HepG2 (cell line): ENCODE results near the gene CPLX1. TPM values are rescaled to one million over a fixed set of nuclear protein-coding genes. Genes with fewer than 3 reads are reported as not detected.

Source experiments
- CBX2 ChIP-seq, 2 experiments: fragments of 200-600 bp in 1 of 2; sonication (generic); formaldehyde crosslinking in 1 of 2; IDR thresholded peaks; 2 replicates each; pipeline versions ENCODE4 v1.7.0 to v1.8.1; 2018 to 2022; ENCODE audit warnings: low read depth in 2 of 2, low read length in 1 of 2, mild to moderate bottlenecking in 1 of 2, missing genetic modification reagents in 1 of 2
- DR1 ChIP-seq: sonication (generic); formaldehyde crosslinking; IDR thresholded peaks from 2 replicates; pipeline ENCODE4 v1.8.0; 2021; ENCODE audit warnings: mild to moderate bottlenecking, missing genetic modification reagents, inconsistent platforms
- FOSL2 ChIP-seq: sonication (generic); formaldehyde crosslinking; IDR thresholded peaks from 2 replicates; pipeline ENCODE4 v1.4.0; 2020; ENCODE audit warnings: missing genetic modification reagents
- HOXA3 ChIP-seq: sonication (generic); formaldehyde crosslinking; IDR thresholded peaks from 2 replicates; pipeline ENCODE4 v1.5.0; 2020; ENCODE audit warnings: missing genetic modification reagents
- NR1H2 ChIP-seq: sonication (generic); formaldehyde crosslinking; IDR thresholded peaks from 2 replicates; pipeline ENCODE4 v1.8.1; 2022; ENCODE audit warnings: low read depth, missing genetic modification reagents, borderline replicate concordance
- SMAD9 ChIP-seq: sonication (generic); formaldehyde crosslinking; IDR thresholded peaks from 2 replicates; pipeline ENCODE4 v1.5.1; 2020; ENCODE audit warnings: mild to moderate bottlenecking, missing genetic modification reagents
- ZNF530 ChIP-seq: sonication (generic); formaldehyde crosslinking; IDR thresholded peaks from 2 replicates; pipeline ENCODE4 v1.5.0; 2020; ENCODE audit warnings: low read depth, mild to moderate bottlenecking, missing genetic modification reagents
- ZNF557 ChIP-seq: sonication (generic); formaldehyde crosslinking; IDR thresholded peaks from 2 replicates; pipeline ENCODE4 v1.4.0; 2020; ENCODE audit warnings: missing genetic modification reagents
- ZNF703 ChIP-seq: sonication (generic); formaldehyde crosslinking; IDR thresholded peaks from 2 replicates; pipeline ENCODE4 v1.5.1; 2020; ENCODE audit warnings: missing genetic modification reagents, mild to moderate bottlenecking, moderate library complexity, borderline replicate concordance
- ZNF83 ChIP-seq: sonication (generic); formaldehyde crosslinking; IDR thresholded peaks from 2 replicates; pipeline ENCODE4 v1.4.0; 2020; ENCODE audit warnings: missing genetic modification reagents, mild to moderate bottlenecking, borderline replicate concordance
- polyA plus RNA-seq, 8 experiments: library from polyadenylated mRNA; depleted of rRNA in 3 of 8; stranded (reverse) in 7 of 8; unstranded in 1 of 8; fragments of >200 nt; fragmentation: Illumina TruSeq in 4 of 8; extraction: Trizol in 4 of 8; gene quantifications; 2 replicates each; pipeline versions ENCODE4 v1.2.1 to v1.2.3, GENCODE V29; 2011 to 2016; ENCODE audit warnings: low read depth in 4 of 8, missing spikeins in 1 of 8, mixed read lengths in 1 of 8; ENCODE audit not compliant: insufficient read depth in 1 of 8
- total RNA-seq, 5 experiments: library from RNA; depleted of rRNA; stranded (reverse); fragments of >200 nt; fragmentation: Illumina TruSeq; extraction: Trizol; gene quantifications; 2 replicates each; pipeline ENCODE4 v1.2.3, GENCODE V29; 2016; ENCODE audit warnings: low read depth in 1 of 5
- TF ChIP-seq, protein P1 (sequence below): sonication (generic); formaldehyde crosslinking; IDR thresholded peaks from 2 replicates; pipeline ENCODE4 v1.5.1; 2020; ENCODE audit warnings: mild to moderate bottlenecking, missing genetic modification reagents, borderline replicate concordance
- TF ChIP-seq, protein P2 (sequence below): sonication (generic); formaldehyde crosslinking; IDR thresholded peaks from 2 replicates; pipeline ENCODE4 v1.9.0; 2021; ENCODE audit warnings: mild to moderate bottlenecking, missing genetic modification reagents
- TF ChIP-seq, protein P3 (sequence below): sonication (generic); formaldehyde crosslinking; IDR thresholded peaks from 2 replicates; pipeline ENCODE4 v1.8.0; 2022; ENCODE audit warnings: mild to moderate bottlenecking, missing genetic modification reagents, moderate library complexity
- TF ChIP-seq, protein P4 (sequence below): sonication (generic); formaldehyde crosslinking; IDR thresholded peaks from 2 replicates; pipeline ENCODE4 v1.5.0; 2020; ENCODE audit warnings: missing genetic modification reagents
- TF ChIP-seq, protein P5 (sequence below): sonication (generic); formaldehyde crosslinking; IDR thresholded peaks from 2 replicates; pipeline ENCODE4 v1.4.0; 2020; ENCODE audit warnings: missing genetic modification reagents, borderline replicate concordance

Gene CPLX1
- total and polyA plus RNA-seq, 2 of the 13 experiments (the other 11 are each of a cell fraction or from before 2014, with no cell fraction given): 0.18 TPM

DNA sequence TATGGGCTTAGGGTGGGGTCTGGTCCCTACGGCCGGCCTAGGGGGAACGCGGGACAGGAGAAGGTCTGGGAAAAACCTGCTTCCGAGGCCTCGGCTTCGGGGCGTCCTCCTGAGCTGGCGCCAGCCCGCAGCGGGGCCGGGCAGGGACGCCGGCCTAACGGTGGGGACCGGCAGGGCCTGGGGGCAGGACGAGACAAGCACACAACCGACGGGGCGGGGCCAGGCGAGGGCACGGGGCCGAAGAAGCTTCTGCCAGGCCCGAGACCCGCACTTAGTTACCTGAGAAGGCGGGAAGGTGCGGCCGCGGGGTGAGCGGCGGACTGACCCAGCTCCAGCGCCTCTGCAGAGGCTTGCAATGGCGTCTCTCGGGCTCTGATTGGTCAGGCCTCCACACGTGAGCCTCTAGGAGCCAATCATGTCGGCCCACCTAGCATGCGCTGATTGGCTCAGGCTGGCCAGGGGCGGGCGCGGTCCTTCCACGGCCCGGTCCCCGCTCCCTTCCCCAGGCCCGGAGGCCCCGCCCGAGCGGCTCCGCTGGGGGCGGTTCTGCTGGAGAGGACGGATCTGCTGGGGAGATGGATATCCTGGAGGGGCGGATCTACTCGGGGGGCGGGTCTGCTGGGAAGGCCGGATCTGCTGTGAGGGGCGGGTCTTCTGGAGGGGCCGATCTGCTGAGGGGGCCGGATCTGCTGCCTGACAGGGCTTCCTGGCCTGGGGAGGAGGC lies 44.3 kb downstream of the CPLX1 start (continued):
- TF ChIP-seq, protein P1, sequence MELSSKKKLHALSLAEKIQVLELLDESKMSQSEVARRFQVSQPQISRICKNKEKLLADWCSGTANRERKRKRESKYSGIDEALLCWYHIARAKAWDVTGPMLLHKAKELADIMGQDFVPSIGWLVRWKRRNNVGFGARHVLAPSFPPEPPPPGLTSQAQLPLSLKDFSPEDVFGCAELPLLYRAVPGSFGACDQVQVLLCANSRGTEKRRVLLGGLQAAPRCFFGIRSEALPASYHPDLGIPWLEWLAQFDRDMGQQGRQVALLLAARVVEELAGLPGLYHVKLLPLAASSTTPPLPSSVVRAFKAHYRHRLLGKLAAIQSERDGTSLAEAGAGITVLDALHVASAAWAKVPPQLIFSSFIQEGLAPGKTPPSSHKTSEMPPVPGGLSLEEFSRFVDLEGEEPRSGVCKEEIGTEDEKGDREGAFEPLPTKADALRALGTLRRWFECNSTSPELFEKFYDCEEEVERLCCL (CRISPR knock-in tag): no peak
- TF ChIP-seq CBX2 (IDR thresholded peaks at IDR 0.05; ENCODE audit: low read depth, low read length) (no peak), CBX2 (CRISPR knock-in tag; IDR thresholded peaks at IDR 0.05; ENCODE audit: low read depth) (no peak), ZNF703 (CRISPR knock-in tag) (peak; percentile 23; the same call in 1 of the 2 replicates), ZNF83 (peak; percentile 14; the same call in 1 of the 2 replicates), DR1 (CRISPR knock-in tag) (peak; percentile 51), SMAD9 (no peak), HOXA3 (no peak), FOSL2 (no peak), ZNF557 (CRISPR knock-in tag) (no peak), NR1H2 (CRISPR knock-in tag) (0 out of 2 replicates have a peak, but pooled peaks have one; percentile 76), ZNF530 (CRISPR knock-in tag) (no peak)
- TF ChIP-seq, protein P2, sequence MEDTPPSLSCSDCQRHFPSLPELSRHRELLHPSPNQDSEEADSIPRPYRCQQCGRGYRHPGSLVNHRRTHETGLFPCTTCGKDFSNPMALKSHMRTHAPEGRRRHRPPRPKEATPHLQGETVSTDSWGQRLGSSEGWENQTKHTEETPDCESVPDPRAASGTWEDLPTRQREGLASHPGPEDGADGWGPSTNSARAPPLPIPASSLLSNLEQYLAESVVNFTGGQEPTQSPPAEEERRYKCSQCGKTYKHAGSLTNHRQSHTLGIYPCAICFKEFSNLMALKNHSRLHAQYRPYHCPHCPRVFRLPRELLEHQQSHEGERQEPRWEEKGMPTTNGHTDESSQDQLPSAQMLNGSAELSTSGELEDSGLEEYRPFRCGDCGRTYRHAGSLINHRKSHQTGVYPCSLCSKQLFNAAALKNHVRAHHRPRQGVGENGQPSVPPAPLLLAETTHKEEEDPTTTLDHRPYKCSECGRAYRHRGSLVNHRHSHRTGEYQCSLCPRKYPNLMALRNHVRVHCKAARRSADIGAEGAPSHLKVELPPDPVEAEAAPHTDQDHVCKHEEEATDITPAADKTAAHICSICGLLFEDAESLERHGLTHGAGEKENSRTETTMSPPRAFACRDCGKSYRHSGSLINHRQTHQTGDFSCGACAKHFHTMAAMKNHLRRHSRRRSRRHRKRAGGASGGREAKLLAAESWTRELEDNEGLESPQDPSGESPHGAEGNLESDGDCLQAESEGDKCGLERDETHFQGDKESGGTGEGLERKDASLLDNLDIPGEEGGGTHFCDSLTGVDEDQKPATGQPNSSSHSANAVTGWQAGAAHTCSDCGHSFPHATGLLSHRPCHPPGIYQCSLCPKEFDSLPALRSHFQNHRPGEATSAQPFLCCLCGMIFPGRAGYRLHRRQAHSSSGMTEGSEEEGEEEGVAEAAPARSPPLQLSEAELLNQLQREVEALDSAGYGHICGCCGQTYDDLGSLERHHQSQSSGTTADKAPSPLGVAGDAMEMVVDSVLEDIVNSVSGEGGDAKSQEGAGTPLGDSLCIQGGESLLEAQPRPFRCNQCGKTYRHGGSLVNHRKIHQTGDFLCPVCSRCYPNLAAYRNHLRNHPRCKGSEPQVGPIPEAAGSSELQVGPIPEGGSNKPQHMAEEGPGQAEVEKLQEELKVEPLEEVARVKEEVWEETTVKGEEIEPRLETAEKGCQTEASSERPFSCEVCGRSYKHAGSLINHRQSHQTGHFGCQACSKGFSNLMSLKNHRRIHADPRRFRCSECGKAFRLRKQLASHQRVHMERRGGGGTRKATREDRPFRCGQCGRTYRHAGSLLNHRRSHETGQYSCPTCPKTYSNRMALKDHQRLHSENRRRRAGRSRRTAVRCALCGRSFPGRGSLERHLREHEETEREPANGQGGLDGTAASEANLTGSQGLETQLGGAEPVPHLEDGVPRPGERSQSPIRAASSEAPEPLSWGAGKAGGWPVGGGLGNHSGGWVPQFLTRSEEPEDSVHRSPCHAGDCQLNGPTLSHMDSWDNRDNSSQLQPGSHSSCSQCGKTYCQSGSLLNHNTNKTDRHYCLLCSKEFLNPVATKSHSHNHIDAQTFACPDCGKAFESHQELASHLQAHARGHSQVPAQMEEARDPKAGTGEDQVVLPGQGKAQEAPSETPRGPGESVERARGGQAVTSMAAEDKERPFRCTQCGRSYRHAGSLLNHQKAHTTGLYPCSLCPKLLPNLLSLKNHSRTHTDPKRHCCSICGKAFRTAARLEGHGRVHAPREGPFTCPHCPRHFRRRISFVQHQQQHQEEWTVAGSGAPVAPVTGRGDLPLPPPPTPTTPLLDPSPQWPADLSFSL (CRISPR knock-in tag): no peak
- TF ChIP-seq, protein P3, sequence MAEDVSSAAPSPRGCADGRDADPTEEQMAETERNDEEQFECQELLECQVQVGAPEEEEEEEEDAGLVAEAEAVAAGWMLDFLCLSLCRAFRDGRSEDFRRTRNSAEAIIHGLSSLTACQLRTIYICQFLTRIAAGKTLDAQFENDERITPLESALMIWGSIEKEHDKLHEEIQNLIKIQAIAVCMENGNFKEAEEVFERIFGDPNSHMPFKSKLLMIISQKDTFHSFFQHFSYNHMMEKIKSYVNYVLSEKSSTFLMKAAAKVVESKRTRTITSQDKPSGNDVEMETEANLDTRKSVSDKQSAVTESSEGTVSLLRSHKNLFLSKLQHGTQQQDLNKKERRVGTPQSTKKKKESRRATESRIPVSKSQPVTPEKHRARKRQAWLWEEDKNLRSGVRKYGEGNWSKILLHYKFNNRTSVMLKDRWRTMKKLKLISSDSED: peak; percentile 97
- TF ChIP-seq, protein P4, sequence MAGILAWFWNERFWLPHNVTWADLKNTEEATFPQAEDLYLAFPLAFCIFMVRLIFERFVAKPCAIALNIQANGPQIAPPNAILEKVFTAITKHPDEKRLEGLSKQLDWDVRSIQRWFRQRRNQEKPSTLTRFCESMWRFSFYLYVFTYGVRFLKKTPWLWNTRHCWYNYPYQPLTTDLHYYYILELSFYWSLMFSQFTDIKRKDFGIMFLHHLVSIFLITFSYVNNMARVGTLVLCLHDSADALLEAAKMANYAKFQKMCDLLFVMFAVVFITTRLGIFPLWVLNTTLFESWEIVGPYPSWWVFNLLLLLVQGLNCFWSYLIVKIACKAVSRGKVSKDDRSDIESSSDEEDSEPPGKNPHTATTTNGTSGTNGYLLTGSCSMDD (CRISPR knock-in tag): no peak
- TF ChIP-seq, protein P5, sequence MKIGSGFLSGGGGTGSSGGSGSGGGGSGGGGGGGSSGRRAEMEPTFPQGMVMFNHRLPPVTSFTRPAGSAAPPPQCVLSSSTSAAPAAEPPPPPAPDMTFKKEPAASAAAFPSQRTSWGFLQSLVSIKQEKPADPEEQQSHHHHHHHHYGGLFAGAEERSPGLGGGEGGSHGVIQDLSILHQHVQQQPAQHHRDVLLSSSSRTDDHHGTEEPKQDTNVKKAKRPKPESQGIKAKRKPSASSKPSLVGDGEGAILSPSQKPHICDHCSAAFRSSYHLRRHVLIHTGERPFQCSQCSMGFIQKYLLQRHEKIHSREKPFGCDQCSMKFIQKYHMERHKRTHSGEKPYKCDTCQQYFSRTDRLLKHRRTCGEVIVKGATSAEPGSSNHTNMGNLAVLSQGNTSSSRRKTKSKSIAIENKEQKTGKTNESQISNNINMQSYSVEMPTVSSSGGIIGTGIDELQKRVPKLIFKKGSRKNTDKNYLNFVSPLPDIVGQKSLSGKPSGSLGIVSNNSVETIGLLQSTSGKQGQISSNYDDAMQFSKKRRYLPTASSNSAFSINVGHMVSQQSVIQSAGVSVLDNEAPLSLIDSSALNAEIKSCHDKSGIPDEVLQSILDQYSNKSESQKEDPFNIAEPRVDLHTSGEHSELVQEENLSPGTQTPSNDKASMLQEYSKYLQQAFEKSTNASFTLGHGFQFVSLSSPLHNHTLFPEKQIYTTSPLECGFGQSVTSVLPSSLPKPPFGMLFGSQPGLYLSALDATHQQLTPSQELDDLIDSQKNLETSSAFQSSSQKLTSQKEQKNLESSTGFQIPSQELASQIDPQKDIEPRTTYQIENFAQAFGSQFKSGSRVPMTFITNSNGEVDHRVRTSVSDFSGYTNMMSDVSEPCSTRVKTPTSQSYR (CRISPR knock-in tag): no peak
